Activated gamma-delta T cell treated with anti-CD3 and anti-CD28 coated beads, Interleukin-2, amount 50 U/mL, for 16 hours (primary cell): ENCODE results near the gene HSD17B8.
A peak's percentile ranks its signal among the peaks of the same experiment; 100 is the strongest.

Experiments
- DNase-seq: peaks from one replicate; pipeline ENCODE4 v3.0.0-alpha.2; 2020; ENCODE audit warnings: low read depth

HSD17B8 gene

DNA sequence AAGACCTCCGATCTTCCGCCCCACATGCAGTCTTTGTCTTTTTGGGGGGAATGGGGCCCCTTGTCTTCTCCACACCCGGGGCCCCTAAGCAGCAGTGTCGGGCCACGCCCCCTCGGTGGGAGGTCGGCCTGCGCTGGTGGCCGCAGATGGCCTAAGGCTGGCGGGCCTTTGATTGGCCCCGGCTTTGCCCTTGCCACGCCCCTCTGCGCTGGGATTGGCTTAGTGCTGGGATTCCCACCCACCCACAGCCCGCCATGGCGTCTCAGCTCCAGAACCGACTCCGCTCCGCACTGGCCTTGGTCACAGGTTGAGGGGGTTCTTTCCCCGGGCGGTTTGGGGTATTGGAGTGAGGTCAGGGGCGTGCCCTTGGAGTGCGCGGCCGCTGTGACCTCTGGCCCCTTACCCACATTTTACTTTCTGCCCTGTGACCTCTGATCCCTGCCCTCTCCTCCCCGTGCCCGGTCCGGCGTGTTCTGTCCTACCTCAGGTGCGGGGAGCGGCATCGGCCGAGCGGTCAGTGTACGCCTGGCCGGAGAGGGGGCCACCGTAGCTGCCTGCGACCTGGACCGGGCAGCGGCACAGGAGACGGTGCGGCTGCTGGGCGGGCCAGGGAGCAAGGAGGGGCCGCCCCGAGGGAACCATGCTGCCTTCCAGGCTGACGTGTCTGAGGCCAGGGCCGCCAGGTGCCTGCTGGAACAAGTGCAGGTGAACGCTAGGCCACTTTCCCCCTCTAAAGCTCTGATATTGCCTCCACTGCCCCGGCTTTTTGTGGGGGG lies at the start of gene HSD17B8:
HSD17B8 (plus strand) TSS at position 241 of the 776 bp plus-strand sequence; CDS start at position 255, 14 bp downstream.
- peak; percentile 86 for DNase-seq

DNA sequence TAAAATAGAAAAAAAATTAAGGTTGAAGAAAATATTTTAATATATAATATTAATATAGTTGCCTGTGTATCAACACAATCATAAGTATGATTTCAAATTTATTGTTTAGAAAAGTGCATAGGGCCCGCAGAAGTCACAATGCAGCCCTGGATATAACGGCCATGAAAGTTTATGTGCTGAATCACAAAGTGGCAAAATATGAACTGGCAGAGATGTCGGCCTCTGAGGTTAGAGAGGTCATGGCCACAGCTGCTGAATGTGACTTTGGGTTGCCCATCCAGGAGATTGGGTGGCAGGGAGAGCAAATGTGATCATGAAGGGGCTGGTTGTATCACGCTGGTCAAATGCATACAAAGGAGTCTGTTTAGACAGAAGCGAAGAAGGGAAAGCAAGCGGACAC lies 47.9 kb upstream of the HSD17B8 start:
- no peak for DNase-seq

DNA sequence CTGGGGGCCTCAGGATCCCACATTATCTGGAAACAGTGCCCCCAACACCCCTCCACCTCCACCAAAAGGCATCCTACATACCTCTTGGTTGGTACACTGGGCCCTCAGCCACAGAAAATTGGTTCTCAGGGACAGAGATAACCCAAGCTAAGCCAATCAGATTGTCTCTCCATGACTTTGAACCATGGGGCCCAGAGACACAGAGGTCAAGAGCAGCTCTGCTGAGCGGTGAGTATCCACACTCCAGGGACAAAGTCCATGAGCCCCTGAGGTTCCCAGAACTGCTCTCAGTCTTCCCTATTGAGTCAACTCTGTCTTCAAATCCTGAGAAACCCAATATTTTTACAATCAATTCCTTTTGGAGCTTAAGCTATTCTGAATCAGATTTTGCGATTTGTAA lies 47.5 kb upstream of the HSD17B8 start:
- no peak for DNase-seq

DNA sequence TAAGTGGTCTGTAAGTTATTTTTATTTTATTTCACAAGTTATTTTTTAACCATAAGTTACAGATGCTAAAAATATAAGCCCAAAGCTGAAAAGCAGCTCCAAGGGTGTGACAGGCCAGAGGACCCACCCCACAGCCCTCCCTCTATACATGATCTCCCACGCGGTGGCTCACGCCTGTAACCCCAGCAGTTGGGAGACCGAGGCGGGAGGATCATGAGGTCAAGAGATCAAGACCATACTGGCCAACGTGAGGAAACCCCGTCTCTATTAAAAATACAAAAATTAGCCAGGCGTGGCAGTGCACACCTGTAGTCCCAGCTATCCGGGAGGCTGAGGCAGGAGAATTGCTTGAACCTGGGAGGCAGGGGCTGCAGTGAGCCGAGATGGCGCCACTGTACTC lies 44.4 kb upstream of the HSD17B8 start:
- no peak for DNase-seq

DNA sequence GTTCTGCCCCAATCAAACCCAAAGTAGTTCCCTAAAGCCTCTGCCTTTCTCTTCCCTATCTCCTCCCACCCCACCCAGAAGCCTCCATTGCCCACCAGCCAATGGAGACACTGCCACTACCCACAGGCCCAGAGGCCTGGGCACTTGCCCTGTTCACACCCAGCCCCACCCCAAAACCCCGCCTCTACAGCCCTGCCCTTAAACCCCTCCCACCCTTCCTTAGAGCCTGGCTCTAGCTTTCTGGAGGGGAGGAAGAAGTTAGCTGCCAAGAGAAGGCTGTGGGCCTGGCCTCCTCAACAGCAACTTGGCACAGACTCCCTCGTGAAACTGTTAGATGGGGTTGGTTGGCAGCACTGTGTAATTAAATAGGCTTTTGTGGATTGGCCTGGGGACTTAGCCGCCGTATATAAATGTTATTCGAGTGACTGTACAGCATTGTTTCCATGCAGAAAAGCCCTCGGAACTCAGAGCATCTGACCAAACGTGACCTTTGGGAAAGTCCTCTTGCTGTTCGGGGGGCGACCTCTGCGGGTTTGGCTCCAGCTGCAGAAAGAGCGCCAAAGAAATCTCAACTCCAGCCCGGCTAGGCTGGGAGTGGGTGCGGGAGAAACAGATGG lies 43.6 kb upstream of the HSD17B8 start:
- no peak for DNase-seq

DNA sequence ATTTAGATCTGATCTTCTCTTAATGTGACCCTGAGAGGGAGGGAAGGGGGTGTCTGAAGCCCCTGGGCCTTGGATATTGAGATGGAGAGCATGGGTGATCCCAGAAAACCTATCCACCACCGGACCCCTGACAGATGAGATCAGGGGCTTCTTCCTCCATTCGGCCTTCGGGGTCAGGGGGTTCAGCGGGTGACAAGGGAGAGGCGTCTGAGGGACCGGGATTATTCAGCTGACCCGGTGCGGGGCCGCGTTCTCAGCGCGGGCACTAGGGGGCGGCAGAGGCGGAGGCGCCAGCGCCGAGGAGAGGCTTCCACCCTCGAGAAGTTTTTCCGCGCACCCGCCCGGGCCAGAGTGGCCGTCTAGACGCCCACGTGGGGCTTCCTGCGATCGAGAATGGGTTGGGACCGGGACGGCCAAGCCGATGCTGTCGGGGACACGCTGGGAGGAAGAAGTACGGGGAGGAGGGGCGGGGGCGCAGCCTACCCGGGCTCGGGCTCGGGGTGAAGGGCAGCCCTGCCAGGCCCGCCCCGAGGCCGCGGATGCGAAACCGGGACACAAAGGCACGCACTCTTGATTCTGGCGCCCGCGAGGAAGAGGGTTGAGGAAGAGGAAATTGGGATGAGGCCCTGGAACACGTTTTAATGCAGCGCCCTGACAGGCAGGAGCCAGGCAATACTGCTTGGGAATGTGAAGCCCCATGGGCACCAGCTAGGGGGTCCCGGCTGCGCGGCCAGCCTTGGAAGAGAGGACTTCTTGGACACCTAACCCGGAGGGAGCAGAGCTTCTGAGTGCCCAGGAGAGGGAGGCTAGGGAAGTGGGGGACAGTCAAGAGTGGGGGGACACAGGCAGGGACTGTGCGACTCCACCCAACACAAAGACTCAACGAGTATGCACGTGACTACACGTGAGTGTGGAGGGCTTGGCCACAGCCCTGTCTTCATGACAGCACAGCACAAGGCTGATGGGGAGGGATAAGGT lies 42.8 kb upstream of the HSD17B8 start:
- peak; percentile 72 for DNase-seq

DNA sequence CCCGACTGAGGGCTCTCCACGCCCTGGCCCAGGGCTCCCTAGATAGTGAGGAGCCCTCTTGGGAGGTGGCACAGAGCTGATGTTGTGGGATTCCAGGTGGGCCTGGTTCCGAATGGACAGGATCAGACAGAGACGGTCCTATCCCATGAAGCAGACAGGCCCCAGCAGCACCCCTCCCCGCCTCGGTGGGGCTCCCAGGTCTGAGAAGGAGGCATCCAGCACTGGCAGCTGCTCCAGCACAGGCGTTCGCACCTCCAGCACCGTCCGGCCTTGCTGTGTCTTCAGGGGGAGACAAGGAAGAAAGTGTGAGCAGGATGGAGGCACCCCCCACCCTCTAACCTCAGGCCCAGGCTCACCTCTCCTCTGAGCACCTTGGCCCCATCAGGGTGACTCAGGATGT lies 40.9 kb upstream of the HSD17B8 start:
- no peak for DNase-seq

DNA sequence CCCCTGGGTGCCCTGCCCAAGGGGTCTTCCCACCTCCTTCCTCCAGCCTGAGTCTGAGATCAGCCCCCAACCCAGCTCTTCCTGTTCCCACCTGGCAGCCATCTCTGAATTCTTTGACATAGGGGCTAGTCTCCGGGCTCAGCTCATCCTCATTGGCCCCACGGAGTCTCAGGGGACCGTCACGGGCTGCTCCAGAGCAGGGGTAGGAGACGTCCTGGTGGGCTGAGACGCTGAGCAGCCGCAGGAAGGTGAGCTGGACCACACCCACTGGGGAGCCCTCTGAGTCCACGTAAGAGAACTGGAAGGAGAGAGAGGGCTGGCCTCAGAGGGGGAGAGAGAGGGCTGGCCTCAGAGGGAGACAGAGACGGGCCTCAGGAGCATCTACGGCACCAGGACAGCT lies 40.3 kb upstream of the HSD17B8 start:
- no peak for DNase-seq

DNA sequence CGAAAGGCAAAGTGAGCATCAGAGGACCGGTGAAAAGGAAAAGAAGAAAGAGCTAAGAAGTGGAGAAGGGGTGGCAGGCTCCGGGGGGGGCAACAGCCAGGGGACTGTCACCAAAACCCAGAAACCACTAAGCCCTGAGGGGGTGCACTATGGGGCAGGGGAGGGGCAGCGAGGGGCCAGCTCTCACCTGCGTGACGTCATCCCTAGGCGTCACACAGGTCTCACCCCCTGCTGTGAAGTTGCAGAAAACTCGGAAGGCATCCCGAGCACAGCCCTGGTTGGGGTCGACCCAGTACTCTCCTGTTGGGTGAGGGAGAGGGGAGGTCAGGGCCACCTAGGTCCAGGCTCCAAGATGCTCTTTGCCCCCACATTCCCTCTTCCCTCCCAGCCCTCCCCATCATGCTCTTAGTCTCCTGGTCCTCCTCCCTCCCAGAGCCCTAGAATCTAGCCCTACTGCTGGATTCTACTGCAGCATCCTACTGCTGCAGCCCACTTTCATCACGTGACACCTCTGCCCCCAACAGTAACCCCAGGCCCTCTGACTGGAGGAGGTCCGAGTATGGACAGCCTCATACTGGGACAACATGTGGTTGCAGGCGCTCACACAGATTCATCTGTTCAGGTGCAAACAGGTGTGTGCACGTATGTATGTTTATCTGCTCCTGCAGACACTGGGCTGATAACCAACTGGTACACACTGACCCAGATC lies 39.6 kb upstream of the HSD17B8 start:
- DNase-seq: no peak

DNA sequence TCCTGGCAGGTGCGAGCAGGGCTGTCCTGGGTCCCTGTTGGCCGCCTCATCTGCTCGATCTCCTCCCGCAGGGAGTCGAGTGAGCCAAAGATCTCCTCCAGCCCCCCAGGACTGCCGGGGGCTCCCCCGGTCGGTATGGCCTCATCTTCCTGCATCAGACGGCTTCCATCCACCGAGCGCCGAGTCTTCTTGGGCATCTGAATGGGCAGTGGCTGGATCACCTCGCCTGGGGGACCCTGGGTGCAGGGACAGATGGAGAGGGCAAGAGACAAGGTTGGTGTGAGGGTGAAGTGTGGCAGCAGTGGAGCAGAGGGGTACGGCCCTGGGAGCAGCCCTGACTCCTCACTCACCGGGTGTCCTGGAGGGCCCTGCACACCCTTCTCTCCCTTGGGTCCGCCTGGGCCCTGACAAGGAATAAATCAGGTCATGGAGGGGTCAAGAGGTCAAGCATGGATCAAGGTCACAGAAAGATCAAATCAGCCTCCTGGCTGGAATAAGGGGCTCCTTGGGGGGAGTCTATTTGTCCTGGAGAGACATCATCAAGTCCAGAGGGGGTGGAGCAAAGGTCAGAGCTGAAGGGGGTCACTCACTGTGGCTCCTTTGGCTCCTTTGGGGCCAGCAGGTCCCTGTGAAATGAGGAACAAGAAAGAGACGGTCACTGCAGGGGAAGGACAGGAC lies 38.7 kb upstream of the HSD17B8 start:
- no peak for DNase-seq

DNA sequence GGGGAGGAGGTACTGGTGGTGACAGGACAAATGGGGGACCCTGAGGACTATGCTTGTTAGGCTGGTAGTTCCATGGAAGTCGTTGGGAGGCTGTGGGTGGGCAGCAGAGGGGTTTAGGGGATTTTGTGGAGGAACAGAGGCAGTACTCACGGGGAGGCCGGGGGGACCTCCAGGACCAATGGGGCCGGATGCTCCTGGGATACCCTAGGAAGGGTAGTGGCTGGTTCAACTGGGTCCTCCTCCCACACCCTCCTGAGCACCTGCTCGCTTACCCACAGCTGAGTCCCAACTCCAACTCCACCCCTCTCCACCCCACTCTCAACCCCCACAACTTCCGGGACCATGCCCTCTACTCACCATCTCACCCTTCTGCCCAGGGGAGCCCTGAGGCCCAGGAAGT lies 38.1 kb upstream of the HSD17B8 start:
- no peak for DNase-seq

DNA sequence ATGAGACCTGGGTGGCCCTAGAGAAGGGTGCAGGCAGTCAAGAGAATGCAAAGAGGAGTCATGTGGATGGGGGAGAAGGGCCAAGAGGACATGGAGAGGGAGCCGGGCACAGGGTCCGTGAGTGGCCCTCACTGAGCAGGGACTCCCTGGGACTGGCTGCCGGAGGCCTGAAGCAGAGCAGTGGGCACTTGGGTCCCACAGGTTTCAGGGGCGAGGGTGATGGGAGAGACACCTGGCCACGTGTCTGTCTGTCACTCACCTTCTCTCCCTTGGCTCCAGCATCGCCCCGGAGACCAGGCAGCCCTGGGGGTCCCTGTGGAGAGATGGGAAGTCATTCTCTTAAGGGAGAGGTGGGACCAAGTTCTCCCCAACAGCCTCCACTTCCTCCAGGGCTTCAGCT lies 37.6 kb upstream of the HSD17B8 start:
- DNase-seq: no peak

DNA sequence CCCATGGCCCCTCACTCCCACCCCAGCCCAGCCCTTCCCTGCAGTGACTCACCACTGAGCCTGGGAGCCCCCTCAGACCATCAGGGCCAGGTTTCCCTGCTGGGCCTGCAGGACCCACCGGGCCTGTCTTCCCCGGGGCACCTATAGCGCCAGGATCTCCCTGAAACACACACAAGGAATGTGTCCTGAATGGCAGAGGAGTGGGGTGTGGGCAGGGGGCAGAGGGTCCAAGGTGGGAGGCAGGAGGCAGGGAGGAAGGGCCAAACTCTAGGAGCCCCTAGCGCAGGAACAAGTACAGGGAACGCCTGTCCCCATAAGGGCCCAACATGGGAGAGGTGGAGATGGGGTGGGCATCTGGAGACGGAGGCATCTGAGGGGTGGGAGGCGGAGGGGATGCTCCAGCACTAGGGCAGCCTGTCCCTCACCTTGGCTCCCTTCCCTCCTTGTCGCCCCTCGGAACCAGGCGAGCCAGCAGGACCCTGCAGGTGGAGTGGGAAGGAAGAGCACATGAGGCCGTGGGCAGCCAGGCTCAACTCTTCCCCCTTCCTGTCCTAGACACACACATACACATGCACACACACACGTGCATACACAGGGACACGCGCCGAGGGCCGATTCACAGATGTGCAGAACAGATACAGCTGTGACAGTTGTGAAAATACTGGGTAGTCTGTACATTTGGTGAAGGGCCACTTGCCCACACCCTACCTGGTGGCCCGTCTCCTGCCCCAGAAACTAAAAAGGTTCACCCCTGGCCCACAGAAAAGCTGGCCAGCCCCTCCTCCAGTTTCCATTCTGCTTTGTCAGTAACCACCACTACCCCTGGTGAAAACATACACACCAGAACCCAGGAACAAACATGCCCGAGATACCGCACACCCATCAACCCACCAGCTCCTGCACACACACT lies 36.8 kb upstream of the HSD17B8 start:
- no peak for DNase-seq

DNA sequence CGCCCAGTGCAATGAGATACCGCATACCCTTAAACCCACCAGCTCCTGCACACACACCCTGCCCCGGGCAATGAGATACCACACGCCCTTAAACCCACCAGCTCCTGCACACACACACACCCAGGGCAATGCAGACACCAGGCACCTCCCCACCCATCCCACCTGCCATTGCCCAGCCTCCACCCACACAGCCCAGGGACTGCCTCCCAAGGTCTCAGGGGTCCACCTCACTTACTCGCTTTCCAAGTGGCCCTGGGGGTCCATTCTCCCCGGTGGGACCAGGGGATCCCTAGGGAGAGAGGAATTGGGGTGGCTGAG lies 36.2 kb upstream of the HSD17B8 start:
- DNase-seq: no peak

DNA sequence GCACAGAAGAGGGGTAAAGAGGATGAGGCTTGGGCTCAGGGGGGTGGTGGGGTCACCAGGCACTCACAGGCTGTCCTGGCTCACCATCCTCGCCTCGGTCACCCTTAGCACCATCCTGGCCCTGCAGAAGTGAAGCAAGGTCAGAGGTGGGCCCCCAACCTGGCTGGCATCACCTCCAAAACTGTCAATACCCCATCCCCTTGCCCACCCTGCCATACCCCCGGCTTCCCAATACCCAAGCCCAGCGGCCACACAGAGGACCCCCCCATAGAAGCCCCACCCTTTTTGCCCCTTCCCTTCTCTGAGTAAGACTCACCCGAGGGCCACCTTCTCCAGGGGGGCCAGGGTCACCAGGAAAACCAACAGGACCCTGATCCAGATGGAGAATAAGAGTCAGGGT lies 35.8 kb upstream of the HSD17B8 start:
- DNase-seq: no peak

DNA sequence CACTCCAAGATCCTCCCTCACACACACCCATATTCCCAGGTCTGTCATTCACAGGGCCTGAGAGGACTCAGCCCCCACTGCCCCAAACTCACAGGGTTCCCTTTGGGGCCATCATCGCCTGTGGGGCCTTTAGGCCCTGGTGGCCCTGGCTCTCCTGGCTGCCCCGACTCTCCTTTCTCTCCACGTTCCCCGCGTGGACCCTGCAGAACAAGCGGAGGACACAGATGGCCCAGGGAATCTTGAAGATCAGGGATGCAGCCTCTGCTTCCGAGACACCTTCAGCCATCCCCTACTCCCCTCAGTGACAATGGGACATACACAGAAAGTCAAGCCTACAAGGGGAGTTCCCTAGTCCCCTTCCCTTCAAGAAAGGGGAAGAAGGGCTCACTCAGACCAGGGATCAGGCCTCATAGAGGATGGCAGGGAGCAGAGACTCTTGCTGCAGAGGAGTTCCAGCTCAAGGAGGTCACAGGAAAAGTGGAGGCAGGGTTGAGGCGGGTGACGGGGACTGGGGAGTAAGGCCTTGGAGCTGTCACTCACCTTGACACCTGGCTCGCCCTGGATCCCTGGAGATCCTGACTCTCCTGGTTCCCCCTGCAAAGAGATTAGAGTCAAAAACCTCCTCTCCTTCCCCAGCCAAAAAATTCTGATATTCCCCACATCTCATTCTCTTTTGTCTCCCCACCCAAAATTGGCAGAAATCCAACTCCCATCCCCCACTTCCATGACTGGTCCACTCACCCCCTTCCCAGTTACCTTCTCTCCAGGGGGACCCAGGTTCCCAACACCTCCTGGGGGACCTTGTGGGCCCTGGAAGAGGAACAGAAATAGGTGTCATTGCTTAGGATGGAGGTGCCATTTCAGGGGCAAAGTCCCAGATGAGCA lies 34.9 kb upstream of the HSD17B8 start:
- no peak for DNase-seq

DNA sequence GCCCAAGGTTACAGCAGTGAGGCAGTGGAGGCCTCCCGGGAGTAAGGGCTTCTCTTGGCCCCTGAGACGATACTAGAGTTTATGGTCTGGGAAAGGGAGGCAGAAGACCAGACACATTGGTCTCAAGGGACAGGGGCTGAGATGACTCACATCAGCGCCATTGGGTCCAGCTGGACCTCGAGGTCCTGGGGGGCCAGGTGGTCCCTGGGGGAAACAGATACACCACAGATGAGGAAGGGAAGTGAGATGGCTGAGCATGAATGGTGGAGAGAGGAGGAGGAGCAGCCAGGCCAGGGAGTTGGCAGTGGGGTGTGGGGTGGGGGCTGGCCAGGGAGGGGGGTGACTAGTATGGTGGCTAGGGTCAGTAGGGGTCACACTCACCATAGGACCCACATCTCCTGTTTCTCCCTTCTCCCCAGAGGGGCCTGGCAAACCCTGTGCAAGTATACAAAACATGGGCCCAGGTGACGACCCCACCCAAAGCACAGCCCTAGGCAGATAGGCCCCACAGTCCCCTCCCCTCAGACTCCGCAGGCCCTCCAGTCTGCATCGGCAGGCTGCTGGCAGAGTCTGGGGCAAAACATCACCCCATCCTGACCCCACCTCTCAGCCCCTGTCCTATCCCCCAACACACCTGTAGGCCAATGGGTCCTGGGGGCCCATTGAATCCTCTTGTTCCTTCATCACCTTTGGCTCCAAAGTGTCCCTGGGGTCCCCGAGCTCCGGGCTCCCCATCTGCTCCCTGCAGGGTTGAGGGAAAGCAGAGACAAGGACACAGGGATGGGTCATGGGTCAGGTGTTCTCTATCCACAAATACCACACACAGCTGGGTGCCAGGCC lies 34.1 kb upstream of the HSD17B8 start:
- no peak for DNase-seq

DNA sequence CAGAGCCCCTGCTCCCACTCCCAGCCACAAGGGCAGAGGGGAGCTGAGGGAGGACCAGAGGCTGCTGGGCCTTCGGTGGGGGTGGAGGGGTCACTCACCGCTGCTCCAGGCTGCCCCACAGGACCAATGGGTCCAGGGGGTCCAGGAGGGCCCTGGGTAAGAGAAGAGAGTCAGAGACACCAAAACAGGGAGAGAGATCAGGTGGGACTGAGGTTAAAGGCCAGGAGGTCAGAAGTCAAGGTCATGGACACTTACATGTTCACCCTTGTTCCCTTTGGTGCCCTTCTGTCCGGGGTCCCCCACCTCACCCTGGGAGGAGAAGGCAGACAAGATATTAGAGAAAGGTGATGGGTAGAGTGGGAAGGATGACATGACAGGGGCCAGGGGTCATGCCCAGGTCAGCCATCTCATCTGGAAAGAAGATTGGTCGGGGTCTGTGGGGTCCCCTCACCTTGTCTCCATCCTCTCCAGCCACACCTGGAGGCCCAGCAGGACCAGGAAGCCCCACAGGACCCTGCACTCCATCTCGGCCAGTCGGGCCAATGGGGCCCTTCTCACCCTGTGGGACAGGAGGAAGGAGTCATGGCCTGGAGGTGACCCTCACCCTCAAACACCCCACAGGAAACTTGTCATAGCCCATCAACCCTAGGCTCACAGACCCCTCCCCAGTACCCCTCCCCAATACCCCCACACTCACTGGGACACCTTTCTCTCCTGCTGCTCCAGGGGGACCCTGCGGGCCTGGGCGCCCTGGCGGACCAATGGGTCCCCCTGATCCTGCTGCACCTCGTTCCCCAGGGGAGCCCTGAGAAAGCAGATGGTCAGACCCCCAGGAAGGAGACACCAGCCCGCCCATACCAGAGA lies 33.2 kb upstream of the HSD17B8 start:
- DNase-seq: no peak
